ENCODE results near the gene DYRK1A.

DNA sequence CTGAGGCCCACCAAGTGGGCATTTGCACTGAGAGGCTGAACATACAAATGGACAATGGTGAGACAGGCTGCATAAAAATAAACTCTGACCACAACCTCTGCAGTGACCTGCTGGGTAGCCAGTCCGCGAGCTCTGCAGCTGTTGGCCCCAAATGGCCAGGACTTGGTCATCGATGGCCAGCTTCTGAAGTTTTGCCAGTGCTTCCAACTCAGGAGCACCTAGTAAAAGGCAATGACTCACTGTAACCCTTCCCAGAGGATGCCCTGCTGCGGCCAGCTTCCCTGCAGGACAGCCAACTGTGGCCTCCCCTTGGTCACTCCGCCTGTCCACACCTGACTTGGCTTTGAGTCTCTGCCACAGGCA lies 185.4 kb downstream of the DYRK1A start:
- TF ChIP-seq, protein P1, sequence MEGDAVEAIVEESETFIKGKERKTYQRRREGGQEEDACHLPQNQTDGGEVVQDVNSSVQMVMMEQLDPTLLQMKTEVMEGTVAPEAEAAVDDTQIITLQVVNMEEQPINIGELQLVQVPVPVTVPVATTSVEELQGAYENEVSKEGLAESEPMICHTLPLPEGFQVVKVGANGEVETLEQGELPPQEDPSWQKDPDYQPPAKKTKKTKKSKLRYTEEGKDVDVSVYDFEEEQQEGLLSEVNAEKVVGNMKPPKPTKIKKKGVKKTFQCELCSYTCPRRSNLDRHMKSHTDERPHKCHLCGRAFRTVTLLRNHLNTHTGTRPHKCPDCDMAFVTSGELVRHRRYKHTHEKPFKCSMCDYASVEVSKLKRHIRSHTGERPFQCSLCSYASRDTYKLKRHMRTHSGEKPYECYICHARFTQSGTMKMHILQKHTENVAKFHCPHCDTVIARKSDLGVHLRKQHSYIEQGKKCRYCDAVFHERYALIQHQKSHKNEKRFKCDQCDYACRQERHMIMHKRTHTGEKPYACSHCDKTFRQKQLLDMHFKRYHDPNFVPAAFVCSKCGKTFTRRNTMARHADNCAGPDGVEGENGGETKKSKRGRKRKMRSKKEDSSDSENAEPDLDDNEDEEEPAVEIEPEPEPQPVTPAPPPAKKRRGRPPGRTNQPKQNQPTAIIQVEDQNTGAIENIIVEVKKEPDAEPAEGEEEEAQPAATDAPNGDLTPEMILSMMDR (IDR thresholded peaks at IDR 0.05), result no peak
- no peak for TF ChIP-seq POLR2A (IDR thresholded peaks at IDR 0.05)

All from heart left ventricle (tissue), 13 donors.